ENCODE data around the gene MFSD11.
"Not testable (repeated sequence)": the region's sequence is repeated elsewhere in the genome, so short reads cannot be mapped to it uniquely, and the experiment has no call there.

Gene MFSD11

DNA sequence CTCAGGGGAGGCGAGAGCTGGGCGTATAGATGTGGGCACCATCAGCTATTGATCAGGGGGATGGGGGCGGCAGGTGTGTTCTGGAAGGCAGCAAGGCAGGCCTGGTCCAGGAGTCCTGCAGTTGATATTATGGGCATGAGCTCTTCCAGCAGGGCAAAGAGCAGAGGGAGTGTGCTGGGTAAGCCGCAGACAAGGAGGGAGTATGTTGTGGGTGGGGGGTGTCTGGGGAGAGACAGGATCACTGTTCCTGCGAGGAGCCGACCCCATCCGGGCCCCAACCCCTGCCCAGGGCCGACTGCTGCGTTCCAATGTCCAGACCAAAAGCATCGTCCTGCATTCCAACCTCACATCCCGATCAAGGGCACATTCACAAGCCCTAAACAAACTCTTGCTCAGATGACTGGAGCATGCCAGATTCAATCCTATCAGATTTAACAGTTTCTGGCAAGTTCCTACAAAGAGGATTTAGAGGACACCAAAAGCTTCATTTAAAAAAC lies 36.4 kb upstream of the MFSD11 start:
- CTCF ChIA-PET, result interaction anchor here (0.6 kb wide), 1 partner anchor 13 kb away, joined by 3 read pairs; no protein-coding TSS in a partner anchor
- H3K27me3 Mint-ChIP-seq, result peaks cover 32% of the 10 kb centered on the region

DNA sequence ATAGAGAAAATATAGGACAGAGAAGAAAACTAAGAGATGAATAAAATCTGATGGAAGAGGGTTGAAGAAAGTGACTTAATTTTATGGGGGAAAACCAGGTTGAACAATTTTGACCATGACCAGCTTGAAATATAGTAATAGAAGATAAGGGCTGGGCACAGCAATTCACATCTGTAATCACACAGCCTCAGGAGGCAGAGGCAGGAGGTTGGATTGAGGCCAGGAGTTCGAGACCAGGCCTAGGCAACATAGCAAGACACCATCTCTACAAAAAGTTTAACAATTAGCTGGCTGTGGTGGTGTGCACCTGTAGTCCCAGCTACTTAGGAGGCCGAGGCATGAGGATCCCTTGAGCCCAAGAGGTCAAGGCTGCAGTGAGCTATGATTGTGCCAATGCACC lies 35.8 kb upstream of the MFSD11 start:
- Mint-ChIP-seq H3K27ac (no peak overlapping the region), H3K36me3 (no peaks in the 10 kb centered on the region), H3K4me3 (no peak overlapping the region), H3K9me3 (no peaks in the 10 kb centered on the region), H3K27me3 (peaks cover 26% of the 10 kb centered on the region), H3K4me1 (peaks cover 5% of the 10 kb centered on the region)
- DNase-seq, result no peak
- CTCF ChIA-PET, result no interaction called here

More for the DNA sequence above, 36.4 kb upstream of the MFSD11 start:
- peaks cover 11% of the 10 kb centered on the region for H3K4me1 Mint-ChIP-seq
- no peak for DNase-seq
- no peak overlapping the region for H3K4me3 Mint-ChIP-seq
- no peak overlapping the region for H3K27ac Mint-ChIP-seq
- H3K9me3 Mint-ChIP-seq, result no peaks in the 10 kb centered on the region
- peaks cover 1% of the 10 kb centered on the region for H3K36me3 Mint-ChIP-seq

DNA sequence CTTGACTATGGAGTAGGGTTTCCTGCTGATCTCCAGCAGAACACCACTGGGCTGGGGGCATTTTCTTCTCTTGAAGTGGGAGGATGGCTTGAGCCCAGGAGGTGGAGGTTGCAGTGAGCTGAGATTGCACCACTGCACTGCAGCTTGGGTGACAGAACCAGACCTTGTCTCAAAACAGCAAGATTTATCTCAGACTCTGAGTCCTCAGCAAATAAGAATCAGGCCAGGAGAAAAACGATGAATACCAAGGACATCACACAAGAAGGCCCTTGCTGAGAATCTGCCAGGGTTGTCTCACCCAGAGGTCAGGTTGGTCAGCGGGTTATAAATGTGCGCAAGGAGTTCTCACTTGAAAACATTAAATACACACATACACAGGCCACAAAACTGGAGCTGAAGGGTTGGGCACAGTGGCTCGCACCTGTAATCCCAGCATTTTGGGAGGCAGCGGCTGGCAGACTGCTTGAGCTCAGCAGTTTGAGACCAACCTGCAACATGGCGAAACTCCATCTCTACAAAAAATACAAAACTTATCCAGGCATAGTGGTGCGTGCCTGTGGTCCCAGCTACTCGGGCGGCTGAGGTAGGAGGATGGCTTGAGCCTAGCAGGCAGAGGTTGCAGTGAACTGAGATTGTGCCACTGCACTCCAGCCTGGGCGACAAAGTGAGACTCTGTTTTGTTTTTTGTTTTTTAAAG lies 34.8 kb upstream of the MFSD11 start:
- peaks cover 25% of the 10 kb centered on the region for H3K27me3 Mint-ChIP-seq
- no peaks in the 10 kb centered on the region for H3K36me3 Mint-ChIP-seq
- no peak for DNase-seq
- H3K4me3 Mint-ChIP-seq, result no peak overlapping the region
- H3K9me3 Mint-ChIP-seq, result no peaks in the 10 kb centered on the region
- no peak overlapping the region for H3K27ac Mint-ChIP-seq
- H3K4me1 Mint-ChIP-seq, result peaks cover 5% of the 10 kb centered on the region
- CTCF ChIA-PET, result interaction anchor here (0.9 to 1.9 kb wide), 2 partner anchors 10 to 26 kb away, joined by 3 to 9 read pairs; no protein-coding TSS in a partner anchor

DNA sequence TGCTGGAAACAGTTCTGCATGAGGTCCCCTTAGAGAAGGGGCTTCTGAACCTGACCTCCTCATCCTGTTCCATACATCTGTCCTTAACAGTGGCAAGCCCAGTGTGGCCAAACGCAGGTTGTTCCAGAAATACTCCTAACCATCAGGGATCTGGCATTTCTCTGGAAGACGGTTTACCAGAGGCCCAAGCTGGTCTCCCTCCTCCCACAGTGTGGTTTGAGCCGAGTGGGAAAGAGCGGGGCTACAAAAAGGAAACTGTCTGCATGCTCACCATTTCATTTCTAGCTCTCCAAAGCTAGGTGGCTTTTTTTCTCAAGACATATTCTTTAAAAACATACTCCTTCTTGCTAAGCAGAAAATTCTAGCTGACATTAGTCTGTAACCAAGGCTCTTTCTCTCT lies 33.1 kb upstream of the MFSD11 start:
- Mint-ChIP-seq H3K4me3 (no peak overlapping the region), H3K4me1 (peaks cover 6% of the 10 kb centered on the region), H3K9me3 (no peaks in the 10 kb centered on the region), H3K27ac (no peak overlapping the region), H3K36me3 (no peaks in the 10 kb centered on the region), H3K27me3 (peaks cover 30% of the 10 kb centered on the region)
- CTCF ChIA-PET, result interaction anchor here (1.3 kb wide), 1 partner anchor 11 kb away, joined by 4 read pairs; no protein-coding TSS in a partner anchor
- no peak for DNase-seq

DNA sequence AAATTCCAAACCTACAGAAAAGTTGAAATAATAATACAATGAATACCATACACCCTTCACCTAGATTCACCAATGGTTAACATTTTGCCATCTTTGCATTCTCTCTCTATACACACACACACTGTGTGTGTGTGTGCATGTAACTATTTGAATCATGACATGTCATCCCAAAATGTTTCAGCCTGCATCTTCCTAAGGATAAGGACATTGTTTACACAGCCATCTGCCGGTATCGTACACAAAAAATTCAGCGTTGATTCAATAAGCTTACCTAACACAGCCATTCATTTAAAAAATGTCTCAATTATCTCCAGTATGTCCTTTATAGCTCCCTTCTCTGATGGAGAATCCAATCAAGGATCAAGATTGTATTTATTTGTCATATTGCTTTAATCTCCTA lies 31.1 kb upstream of the MFSD11 start:
- peaks cover 4% of the 10 kb centered on the region for H3K36me3 Mint-ChIP-seq
- H3K27ac Mint-ChIP-seq, result no peak overlapping the region
- H3K27me3 Mint-ChIP-seq, result peaks cover 32% of the 10 kb centered on the region
- H3K4me3 Mint-ChIP-seq, result no peak overlapping the region
- peaks cover 15% of the 10 kb centered on the region for H3K4me1 Mint-ChIP-seq
- no peak for DNase-seq
- CTCF ChIA-PET, result interaction anchor here (0.6 kb wide), 1 partner anchor 182 kb away, joined by 4 read pairs; no protein-coding TSS in a partner anchor
- no peaks in the 10 kb centered on the region for H3K9me3 Mint-ChIP-seq

DNA sequence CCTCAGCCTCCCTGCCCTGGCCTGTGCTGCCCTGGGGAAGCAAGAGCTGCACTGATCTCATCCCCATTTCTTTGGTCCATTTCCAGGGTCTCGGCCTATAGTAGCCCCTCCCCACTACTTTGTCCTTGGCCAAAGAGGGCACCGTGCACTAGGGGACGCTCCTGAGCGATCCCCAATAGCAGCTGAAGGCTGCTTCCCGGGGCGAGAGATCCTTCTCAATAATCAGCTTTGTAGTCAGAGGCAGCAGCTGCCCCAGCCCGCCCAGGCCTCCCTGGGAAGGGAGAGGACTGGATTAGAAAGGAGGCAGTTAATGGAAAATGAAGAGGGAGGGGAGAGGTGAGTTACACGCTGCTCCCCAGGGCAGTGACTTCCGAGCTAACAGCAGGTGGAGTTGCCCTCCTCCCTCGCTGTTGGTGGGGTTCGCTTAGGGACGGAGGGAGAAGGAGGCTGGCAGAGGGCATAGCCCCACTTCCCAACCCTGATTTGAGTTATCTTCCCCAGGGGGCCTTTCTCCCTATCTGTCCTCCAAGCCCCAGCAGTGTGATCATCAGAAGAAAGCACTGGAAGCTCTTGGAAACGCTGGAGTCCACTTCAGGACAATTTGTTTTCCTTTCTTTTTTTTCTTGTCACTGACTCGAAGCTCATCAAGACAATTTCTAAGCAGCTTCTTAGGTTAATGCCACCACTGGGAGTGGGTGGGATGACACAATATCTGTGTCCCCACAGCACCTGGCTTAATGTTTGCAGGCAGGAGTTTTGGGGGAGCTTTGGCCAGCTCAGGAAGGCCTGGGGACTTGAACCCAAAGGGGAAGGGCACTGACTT lies 29.7 kb upstream of the MFSD11 start:
- no peak overlapping the region for H3K27ac Mint-ChIP-seq
- H3K36me3 Mint-ChIP-seq, result peaks cover 7% of the 10 kb centered on the region
- no peak for DNase-seq
- no peaks in the 10 kb centered on the region for H3K9me3 Mint-ChIP-seq
- no peak overlapping the region for H3K4me3 Mint-ChIP-seq
- H3K27me3 Mint-ChIP-seq, result peaks cover 32% of the 10 kb centered on the region
- H3K4me1 Mint-ChIP-seq, result peaks cover 18% of the 10 kb centered on the region
- CTCF ChIA-PET, result interaction anchor here (0.6 to 2.9 kb wide), 2 partner anchors 27 to 126 kb away, joined by 4 to 10 read pairs; no protein-coding TSS in a partner anchor

DNA sequence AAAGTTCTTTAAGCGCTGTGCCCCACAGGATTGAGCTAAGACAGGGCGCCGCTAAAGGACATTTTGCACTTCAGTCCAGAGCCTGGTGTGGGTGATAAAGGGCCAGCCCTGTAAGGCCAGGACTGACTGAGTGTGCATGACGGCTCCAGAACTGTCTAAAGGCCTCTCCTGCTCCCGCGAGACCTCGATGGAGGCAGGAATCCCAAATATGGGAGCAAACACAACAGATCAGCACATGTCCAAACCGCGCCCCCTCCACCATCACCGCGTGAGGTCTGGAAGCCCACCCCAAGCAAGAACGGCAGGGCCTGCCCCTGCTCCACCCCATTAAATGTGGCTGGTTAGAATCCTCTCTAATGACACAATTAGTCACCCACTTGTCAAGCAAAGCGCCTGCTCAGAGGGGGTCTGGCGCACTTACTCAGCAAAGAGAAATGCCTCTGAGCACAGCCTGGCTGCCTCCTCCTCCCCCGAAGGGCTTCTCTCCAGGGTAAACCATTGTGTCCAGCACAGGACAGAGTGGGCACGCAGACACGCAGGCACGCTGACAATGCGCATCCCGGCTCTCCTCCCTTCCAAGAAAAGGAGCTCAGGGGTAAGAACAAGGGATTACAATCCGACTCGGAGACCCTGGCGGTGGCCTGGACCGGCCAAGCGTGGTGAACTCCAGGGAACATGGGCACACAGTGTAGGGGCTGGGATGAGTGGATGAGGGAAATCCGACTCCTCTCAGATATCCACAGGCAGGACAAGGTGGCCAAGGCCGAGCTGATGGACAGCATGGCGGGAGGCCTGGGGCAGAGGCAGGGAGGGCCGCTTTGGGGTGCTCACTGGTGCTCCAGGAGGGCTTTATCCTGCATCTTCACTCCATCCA lies 28.6 kb upstream of the MFSD11 start:
- H3K4me3 Mint-ChIP-seq, result peak overlapping the region; percentile 64
- CTCF ChIA-PET, result interaction anchor here (0.6 to 2.9 kb wide), 3 partner anchors 10 to 127 kb away, joined by 4 to 10 read pairs (median 5); no protein-coding TSS in a partner anchor
- H3K27me3 Mint-ChIP-seq, result peaks cover 32% of the 10 kb centered on the region
- peaks cover 29% of the 10 kb centered on the region for H3K4me1 Mint-ChIP-seq
- no peak overlapping the region for H3K27ac Mint-ChIP-seq
- DNase-seq, result no peak
- H3K36me3 Mint-ChIP-seq, result peaks cover 18% of the 10 kb centered on the region
- no peaks in the 10 kb centered on the region for H3K9me3 Mint-ChIP-seq

DNA sequence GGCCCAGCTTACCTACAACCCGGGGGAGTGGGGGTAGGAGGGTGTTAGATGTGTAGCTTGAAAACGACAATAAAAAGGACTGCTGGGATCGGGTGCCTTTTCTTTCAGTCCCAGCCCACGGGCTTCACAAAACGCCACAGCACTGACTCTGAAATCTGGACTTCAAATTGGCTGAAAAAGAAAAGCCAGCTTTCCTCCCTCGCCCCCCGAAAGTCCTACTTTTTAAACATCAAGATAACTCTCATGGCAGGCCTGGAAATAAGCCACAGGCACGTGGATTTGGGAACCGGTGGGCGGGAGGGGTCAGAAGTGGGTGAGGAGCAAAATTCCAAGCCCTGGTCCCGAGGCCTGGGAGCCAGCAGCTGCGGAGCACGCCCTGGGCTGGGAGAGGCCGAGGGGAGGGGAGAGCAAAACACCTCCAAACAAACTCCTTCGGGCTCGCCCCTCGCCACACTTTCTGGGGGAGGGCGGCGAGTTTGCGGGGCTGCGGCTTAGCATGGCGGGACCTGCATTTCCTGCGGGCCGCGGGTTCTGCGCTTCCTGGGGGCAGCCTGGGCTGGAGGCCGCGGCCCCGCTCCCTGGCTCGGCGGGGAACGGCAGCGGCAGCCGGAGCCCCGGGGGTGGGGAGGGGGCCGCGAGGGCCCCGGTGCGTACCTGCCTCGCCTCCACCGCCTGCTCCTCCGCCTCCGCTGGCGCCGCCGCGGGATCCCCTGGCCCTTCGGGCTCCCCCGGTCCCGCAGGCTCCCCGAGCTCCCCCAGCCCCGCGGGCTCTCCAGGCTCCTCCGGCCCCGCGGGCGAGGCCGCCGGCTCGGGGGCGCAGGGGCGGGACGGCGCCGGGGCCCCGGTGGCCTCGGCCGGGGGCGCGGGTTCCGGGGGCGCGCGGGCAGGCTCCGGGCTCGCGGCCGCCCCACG lies 27.7 kb upstream of the MFSD11 start:
- DNase-seq, result peak; percentile 35
- peaks cover 36% of the 10 kb centered on the region for H3K4me1 Mint-ChIP-seq
- CTCF ChIA-PET, result interaction anchor here (1.3 to 2.9 kb wide), 2 partner anchors 9 to 29 kb away, joined by 5 to 10 read pairs; no protein-coding TSS in a partner anchor
- H3K9me3 Mint-ChIP-seq, H3K27ac Mint-ChIP-seq: not testable (repeated sequence)
- peaks cover 32% of the 10 kb centered on the region for H3K27me3 Mint-ChIP-seq
- H3K36me3 Mint-ChIP-seq, result peaks cover 24% of the 10 kb centered on the region
- H3K4me3 Mint-ChIP-seq, result peak overlapping the region; percentile 64

DNA sequence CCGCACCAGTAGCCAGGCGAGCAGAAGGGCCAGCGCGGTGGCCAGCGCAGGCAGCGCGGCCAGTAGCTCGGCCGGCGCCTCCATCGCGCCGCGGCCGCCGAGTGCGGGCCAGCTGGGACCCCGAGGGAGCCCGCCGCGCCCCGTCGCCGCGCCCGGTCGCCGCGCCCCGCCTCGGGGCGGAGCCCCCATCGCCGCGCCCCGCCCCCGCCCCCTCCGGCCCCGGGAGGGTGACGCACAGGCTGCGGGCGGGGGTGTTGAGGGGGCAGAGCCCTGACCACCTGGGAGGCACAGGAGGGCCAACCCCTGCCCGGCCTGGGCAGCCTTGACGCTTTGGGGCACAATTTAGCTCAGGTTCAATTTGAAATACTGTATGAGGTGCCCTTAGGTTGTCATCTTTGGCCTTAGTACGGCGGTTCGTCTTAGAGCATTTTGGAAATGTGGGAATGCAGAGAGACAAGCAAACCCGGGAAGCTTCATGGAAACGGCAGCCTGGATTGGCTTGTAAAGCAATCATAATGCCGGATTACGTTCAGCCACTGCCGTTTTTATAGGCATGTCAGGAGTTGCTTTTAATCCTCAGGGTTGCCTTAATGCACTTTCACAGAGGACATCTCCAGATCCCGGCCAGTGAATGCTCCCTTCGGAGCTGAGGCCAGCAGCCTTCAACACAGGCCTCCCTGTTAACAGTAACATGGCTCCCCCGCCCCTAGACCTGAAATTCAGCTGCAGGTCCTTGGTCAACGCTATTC lies 26.9 kb upstream of the MFSD11 start, which contains the start of gene MXRA7:
Gene MXRA7, minus strand, starts transcription at position 103 of the 749 bp plus-strand sequence. Its CDS starts 19 bp downstream, at position 84.
- Mint-ChIP-seq H3K4me1 (peaks cover 45% of the 10 kb centered on the region), H3K9me3 (no peaks in the 10 kb centered on the region), H3K4me3 (peak within 1 kb of the TSS; percentile 69), H3K36me3 (peaks cover 28% of the 10 kb centered on the region), H3K27me3 (peaks cover 32% of the 10 kb centered on the region), H3K27ac (no peak within 1 kb of the TSS)
- CTCF ChIA-PET, result interaction anchor here (1.2 kb wide), 1 partner anchor 30 kb away, joined by 3 read pairs; no protein-coding TSS in a partner anchor
- peak; percentile 72 for DNase-seq

DNA sequence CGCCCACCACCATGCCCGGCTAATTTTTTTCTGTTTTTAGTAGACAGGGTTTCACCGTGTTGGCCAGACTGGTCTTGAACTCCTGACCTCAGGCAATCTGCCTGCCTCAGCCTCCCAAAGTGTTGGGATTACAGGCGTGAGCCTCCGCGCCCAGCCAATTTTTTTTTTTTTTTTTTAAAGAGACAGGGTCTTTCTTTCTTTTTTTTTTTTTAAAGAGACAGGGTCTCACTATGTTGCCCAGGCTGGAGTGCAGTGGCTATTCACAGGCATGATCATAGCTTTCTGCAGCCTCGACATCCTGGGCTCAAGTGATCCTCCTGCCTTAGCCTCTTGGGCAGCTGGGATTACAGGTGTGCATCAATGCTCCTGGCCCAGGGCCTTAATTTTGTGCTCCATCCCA lies 25.6 kb upstream of the MFSD11 start:
- peaks cover 35% of the 10 kb centered on the region for H3K36me3 Mint-ChIP-seq
- CTCF ChIA-PET, result interaction anchor here (0.6 to 2.1 kb wide), 5 partner anchors 9 to 381 kb away, joined by 3 to 9 read pairs (median 4); no protein-coding TSS in a partner anchor
- H3K27ac Mint-ChIP-seq, H3K9me3 Mint-ChIP-seq, H3K4me3 Mint-ChIP-seq, DNase-seq: not testable (repeated sequence)
- H3K4me1 Mint-ChIP-seq, result peaks cover 55% of the 10 kb centered on the region
- peaks cover 32% of the 10 kb centered on the region for H3K27me3 Mint-ChIP-seq

DNA sequence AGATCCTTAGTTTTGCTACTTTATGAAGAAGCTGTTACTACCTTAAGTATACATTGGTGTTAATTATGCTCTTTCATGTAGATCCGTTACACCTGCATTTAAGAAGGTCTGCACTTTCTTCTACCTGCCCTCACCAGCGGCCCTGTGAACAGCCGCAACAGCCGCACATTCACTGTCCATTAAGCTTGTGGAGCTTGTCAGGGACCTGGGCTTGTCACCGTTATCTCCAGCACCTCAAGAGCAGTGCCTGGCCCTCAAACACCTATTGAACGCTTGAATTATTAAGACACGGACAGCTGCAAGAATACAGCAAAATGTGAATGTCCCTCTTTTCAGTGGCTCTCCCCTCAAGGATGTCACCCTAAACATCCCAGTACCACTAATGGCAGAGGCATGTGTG lies 24.2 kb upstream of the MFSD11 start:
- peaks cover 45% of the 10 kb centered on the region for H3K36me3 Mint-ChIP-seq
- H3K27ac Mint-ChIP-seq, result no peak overlapping the region
- peaks cover 56% of the 10 kb centered on the region for H3K4me1 Mint-ChIP-seq
- no peak for DNase-seq
- peaks cover 19% of the 10 kb centered on the region for H3K27me3 Mint-ChIP-seq
- H3K4me3 Mint-ChIP-seq, result no peak overlapping the region
- CTCF ChIA-PET, result interaction anchor here (0.8 to 4.3 kb wide), 20 partner anchors 10 to 343 kb away, joined by 3 to 30 read pairs (median 4); partner anchors contain the start of genes JMJD6 and METTL23
- no peaks in the 10 kb centered on the region for H3K9me3 Mint-ChIP-seq

DNA sequence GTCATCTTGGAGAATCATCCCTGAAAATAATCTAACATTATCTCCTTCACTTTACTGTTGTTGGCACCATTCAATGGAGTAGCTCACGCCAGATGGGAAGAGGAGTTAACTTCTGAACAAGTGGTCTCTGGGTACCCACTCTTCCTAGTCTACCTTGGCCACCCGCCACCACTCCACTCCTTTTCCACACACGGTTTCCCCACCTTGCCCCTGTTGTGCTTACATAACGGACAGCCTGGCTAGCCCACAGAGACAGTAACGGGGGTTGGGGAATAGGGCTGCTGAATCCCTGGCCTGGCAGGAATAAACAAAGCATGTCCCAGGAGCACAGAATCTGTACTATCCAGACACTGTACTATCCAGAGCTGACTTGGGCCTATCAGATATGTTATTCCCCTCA lies 23.6 kb upstream of the MFSD11 start:
- no peak for DNase-seq
- Mint-ChIP-seq H3K4me1 (peaks cover 56% of the 10 kb centered on the region), H3K27ac (no peak overlapping the region), H3K9me3 (no peaks in the 10 kb centered on the region), H3K4me3 (no peak overlapping the region), H3K36me3 (peaks cover 50% of the 10 kb centered on the region), H3K27me3 (peaks cover 14% of the 10 kb centered on the region)
- CTCF ChIA-PET, result interaction anchor here (0.7 to 4.3 kb wide), 17 partner anchors 11 to 342 kb away, joined by 3 to 30 read pairs (median 4); partner anchors contain the start of genes JMJD6 and METTL23

All from activated naive CD4-positive, alpha-beta T cell treated with anti-CD3 and anti-CD28 coated beads, Interleukin-2, amount 10 ng/mL, durations not matched to agents 7 days and 5 days (primary cell).